PC-3 (cell line): ENCODE measurements around the gene TMEM219.

Source experiments
- EZH2 ChIP-seq: fragments of 300-600 bp; sonication (generic); IDR thresholded peaks from one replicate; pipeline ENCODE4 v1.6.1; 2017; ENCODE audit warnings: antibody characterized with exemption, mild to moderate bottlenecking, low read length; ENCODE audit not compliant: unreplicated experiment
- TF ChIP-seq, protein P1 (sequence below): fragments of 300-600 bp; sonication (generic); conservative IDR thresholded peaks from 2 replicates; pipeline ENCODE4 v1.5.1; 2017; ENCODE audit warnings: antibody characterized with exemption, low read depth, mild to moderate bottlenecking, low read length

GRCh38 chr16:30000735-30001631 is 39.1 kb downstream of the TMEM219 start:
- TF ChIP-seq, protein P1, sequence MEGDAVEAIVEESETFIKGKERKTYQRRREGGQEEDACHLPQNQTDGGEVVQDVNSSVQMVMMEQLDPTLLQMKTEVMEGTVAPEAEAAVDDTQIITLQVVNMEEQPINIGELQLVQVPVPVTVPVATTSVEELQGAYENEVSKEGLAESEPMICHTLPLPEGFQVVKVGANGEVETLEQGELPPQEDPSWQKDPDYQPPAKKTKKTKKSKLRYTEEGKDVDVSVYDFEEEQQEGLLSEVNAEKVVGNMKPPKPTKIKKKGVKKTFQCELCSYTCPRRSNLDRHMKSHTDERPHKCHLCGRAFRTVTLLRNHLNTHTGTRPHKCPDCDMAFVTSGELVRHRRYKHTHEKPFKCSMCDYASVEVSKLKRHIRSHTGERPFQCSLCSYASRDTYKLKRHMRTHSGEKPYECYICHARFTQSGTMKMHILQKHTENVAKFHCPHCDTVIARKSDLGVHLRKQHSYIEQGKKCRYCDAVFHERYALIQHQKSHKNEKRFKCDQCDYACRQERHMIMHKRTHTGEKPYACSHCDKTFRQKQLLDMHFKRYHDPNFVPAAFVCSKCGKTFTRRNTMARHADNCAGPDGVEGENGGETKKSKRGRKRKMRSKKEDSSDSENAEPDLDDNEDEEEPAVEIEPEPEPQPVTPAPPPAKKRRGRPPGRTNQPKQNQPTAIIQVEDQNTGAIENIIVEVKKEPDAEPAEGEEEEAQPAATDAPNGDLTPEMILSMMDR: no peak
- TF ChIP-seq EZH2: no peak
